Stimulated activated CD4-positive, alpha-beta T cell treated with anti-CD3 and anti-CD28 coated beads, Interleukin-4, amount 100 ng/mL, for 1 hour (primary cell): Measurements from ENCODE around the gene VILL.
"Not testable (repeated sequence)": the region's sequence is repeated elsewhere in the genome, so short reads cannot be mapped to it uniquely, and the experiment has no call there.

Experiments
- DNase-seq: peaks from one replicate; pipeline ENCODE4 v3.0.0-alpha.2; 2020

The VILL gene

DNA sequence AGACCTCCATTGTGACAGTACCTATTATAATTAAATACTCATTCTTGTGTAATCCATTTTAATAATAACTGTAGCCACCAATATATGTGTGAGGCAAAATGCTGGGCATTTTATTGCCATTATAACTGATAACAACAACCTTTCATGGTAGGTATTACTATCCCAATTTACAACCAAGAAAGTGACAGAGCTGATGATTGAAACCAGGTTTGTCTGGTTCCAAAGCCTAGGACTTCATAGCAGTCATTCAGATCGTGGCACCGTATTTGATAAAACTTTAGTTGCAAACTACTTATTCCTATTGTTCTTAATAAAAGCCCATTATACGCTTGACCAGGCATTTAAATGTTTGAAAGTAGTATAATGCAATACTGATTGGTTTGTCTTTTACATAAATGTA, 26.4 kb upstream of the VILL start:
- DNase-seq, result no peak

DNA sequence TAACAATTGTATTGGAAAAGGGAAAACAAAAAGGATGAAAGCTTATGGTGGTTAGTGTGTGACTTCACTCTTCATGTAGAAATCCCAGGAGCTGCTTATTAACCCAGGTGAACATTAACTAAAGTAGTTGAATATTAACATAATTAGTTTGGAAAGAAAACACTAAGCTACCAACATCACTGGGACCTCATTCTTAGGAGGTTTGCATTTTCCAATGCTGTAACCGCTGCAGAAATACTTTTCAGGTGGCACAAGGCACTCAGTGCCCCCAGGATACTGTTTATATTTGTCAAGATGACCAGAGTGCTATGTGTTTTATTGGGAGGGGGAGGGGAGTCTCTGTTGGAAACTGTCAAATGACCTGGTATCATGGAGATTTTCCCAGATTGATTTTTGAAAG, 25.9 kb upstream of the VILL start:
- DNase-seq, result no peak

DNA sequence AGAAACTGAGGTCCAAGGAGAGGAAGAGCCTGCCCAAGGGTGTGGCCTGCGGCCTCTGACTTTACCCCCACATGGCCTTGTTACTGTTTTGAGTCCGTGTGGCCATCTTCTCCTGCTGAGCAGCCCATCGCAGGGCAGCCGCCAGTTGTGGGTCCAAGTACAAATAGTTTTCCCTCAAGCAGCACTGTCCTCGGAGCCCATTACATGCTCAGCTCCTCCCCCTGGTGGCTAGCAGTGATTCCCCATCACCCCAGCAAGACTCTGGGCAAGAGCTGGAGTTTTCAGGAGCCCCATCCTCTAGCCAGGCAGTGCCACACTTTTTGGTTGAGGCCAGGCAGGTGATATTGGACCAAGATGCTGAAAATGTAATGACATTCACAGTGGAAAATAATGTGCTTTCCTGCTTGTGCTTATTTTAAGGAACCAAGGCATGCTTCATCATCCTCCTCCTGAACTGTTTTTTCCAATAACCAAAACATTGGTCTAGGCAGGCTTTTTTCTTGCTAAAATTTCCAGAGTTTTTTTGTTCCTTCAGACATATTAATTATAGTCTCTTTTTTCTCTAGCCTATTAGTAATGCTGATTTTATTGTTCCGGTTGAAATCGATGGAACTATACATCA, 23.2 kb upstream of the VILL start:
- peak; percentile 60 for DNase-seq

DNA sequence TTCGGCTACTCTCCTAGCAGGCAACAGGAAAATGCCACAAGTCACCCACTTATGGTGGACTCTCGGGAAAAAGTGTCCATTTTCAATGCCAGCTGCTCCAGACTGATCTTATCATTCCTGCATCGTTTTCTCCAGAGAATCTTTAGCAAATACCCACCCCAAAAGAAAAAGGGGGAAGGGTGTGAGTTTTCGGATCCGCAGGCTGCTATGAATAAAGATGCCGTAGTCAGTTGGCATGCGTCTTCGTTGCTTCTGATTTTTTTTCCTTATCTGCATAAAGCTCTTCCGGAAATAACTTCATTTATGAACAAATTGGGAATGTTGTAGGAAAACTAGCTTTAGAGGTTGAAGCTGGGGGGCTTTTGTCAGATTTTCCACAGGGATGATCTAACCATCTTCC, 22.4 kb upstream of the VILL start:
- no peak for DNase-seq

DNA sequence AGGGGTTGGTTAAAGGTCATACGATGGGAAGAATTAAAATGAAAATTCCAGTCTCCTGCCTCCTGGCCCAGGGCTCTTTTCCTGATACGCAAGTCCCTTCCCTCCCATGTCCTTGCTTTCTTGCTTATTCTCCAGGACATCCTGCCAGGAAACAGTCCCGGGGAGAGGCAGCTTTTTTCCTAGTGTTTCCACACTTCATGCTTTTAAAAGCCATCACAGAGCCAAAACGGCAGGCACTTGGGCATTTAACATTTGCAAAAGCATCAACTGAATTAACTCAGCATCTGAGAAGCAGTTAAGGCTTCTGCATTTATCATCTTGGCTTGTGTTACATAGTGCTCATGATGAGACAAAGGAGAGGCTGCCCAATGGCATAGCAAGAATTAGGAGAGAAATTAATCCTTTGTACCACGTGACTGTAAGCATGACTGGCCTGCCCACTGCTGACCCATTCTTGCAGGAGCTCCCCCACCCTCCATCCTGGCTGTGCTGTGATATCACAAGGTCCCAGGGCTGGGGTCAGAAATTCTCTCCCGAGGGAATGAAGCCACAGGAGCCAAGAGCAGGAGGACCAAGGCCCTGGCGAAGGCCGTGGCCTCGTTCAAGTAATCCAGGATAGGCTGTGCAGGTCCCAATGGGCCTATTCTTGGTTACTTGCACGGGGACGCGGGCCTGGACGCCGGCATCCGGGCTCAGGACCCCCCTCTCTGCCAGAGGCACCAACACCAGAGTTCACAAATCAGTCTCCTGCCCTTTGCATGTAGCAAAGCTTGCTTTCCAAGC, 21.6 kb upstream of the VILL start:
- DNase-seq, result no peak

DNA sequence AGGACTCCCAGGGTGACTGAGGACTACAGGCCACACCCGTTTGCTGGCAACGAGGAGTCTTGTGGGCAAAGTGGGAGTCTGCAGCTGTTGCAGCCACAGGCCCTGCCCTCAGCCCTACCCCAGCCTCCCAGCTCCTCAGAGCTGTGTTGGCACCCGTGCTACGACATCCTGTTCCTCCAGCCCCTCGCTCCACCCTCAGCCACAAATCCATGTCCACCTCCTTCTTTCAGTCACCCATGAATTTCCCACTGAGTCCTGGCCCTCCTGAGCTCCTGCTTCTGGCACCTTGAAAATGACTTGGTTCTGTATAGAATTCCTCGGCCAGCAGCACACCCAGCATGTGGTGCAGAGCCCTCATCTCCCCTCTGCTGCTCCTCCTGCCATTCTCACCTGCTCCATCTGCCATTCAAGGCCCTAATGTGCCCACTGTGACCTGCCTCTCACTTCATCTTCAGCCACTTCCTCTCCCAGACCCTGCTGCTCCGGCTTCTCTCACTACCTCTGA, 20.9 kb upstream of the VILL start:
- DNase-seq, result no peak

DNA sequence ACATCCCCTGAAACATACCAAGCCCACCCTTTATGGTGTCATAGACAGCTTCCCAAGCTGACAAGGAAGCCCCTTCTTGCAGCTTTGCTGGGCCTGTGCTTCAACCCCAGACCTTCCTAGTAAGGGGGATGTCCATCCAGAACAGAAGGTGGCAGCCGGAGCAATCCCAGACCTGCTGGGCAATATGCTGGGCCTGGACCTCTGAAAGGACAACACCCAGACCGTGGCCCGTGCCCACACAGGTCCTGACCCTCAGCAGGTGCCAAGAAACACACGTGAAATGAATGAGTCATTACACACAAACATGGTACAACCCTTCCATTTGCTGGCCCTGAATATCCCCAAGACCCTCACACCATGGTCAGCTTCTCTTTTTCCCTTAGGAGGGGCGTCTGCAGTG, 19.8 kb upstream of the VILL start:
- DNase-seq, result no peak

DNA sequence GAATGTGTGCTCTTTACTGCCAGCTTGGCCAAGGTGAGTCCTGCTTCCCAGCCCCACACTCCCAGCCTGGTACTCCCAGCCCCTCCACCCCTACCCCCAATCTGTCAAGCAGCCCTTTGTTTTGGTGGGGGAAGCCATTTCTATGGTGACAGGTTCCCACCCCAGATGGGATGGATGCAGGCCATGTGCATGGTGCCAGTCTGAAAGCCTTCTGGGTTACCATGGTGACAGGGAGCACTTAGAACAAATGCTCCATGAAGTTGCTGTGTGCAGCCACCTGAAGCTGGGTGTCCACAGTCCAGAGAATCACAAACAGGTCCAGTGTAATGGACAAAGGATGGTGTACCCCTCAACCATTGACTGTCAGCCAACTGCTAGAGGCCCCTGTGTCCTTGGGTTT, 19.1 kb upstream of the VILL start:
- no peak for DNase-seq

DNA sequence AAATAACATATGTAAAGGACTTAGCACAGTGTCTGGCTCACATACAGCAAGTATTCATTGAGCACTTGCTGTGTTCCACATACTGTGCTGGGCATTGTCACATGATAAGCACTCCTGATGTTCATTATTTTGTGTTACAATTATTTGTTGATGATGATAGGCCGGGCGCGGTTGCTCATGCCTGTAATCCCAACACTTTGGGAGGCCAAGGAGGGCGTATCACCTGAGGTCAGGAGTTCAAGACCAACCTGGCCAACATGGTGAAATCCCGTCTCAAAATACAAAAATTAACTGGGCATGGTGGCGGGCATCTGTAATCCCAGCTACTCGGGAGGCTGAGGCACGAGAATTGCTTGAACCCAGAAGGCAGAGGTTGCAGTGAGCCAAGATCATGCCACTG, 18.5 kb upstream of the VILL start:
- DNase-seq, result not testable (repeated sequence)

DNA sequence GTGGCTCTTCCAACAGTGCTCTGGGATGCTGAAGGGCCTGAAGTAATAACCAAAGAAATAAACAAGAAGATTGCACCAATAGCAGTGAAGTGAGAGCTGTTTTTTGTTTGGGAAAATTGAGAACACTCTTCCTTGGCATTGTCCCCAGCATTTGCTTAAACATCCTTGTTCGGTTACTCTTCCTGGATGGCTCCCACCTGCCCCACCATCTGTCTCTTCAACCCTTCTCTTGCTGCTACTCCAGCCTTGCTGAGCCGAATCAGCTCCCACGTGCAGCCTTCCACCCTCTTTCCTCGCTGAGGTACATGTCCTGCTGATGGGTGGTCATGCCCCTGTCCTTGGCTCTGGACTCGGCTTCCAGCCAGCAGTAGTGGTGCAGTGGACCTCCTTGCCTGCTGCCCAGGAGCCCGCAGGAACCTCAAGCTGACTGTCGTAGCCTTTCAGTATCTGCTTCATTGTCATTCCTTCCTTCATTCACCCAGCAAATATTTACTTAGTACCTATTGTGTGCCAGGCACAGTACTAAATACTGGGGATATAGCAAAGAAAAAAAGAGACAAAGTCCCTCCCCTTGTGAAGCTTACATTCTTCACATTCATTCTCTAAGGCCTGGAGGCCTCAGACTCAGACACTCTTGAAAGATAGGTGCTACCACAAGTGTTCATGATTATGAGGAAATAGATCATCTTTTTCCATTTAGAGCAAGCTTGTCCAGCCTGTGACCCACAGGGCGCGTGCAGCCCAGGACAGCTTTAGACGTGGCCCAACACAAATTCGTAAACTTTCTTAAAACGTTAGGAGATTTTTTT, 17.1 kb upstream of the VILL start:
- no peak for DNase-seq

DNA sequence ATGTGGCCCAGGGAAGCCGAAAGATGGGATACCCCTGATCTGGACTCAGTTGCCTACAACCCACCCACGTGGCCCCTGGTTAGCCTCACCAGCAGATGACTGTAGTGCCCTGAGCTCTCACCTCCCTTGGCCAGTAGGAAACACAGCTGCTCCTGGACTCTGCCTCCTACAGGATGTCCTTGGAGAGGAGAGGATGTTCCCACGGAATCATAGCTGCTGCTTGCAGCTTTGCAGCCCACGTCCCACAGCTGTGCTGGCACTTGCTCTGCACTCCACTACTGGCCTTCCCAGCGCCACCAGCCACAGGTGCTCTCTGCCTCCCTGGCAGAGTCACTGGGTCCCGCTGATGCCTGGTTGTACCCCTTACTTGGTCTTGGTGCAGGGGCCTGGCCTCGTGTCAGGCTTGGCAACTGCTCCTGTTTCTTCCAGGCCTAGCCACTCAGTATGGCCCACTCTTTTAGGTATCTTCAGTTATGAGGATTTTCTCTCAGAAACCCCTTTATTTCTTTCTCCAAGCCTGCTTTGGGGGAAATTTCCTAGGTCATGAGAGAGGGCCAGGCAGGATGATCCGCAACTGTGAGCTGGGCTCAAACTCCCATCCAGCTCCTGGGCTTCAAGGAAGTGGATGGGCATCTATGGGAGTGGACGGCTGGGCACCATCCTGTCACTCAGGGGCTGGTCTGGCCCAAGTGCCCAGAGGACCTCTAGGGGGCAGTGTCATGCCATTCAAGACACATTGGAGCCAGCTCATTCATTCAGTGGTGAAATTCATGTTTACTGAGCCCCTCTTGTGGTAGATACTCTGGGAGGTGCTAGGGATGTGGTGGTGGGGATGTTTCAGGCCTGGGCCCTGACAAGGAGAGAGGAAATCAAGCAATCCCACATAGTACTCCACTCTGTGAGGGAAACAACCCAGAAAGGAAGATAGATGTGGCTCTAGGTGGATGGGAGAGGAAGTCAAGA, 16.2 kb upstream of the VILL start:
- peak; percentile 67 for DNase-seq

DNA sequence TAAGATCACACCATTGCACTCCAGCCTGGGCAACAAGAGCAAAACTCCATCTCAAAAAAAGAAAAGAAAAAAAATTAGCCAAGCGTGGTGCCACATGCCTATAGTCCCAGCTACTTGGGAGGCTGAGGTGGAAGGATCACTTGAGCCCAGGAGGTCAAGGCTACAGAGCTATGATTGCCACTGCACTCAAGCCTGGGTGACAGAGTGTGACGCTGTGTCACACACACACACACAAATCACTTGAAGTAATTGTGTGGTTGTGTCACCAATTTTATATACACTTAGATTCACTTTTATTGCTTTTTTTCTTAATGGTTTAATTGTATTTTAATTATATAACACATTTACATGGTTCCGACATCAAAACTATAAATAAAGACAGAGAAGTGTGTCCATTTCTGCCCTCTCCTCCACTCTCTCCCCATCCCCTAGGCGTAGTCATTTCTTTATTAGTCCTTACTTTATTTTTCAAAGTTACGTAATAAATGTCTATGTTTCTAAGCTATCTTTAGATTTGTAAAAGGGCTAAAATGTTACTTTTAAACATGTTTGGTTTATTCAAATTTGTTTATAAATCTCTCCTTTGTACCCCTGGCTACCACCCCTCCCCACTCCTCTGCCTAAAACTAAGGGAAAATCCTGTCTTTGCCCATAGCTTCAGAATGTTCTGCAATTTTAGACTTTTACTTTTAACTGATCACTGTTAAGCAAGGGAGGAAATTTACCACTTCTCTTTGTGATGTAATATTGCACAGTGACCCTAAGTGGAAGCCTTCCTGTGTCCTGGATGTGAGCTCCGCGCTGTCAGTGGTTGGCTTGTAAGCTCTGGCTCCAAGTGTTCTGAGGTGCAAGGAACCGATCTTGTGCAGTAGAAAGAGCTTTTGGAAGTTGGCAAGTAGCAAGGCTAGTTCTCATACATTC, 10.8 kb upstream of the VILL start:
- DNase-seq, result no peak

DNA sequence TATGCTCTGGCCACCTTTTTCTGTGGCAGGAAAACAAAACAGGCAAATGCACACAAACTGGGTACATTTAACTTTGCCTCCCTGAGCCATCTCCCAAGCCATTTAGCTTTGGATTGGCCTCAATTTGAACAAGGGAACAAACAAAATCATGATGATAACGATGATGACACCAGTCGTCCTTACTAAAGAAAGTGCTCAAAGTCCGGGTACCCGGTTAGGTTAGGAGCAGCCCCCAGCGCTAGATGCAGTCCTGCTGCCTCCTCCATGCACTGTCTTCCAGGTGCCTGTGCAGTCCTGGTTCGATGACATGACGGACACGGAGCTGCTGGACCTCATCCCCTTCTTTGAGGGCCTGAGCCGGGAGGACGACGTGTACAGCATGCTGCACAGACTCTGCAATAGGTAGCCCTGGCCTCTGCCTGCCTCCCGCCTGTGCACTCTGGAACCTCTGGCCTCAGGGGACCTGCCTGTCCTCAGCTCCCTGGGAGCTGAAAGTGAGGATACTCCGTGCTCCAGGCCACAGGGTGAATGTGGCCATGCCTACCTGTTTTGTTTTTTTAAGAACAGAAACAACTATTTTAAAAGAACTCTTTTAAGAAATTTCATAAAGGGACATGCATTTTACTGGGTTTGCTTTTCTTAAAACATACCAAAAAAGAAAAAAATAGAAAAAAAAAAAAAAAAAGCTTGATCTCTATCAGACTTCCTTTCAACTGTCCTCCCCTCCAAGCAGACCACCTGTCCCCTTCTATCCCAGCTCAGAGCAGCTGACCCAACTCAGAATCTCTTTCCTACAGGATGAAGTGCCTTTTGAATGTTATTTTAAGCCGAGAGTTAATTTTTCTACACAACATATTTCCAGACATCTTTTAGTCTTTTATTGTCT, 9.9 kb upstream of the VILL start:
- no peak for DNase-seq

DNA sequence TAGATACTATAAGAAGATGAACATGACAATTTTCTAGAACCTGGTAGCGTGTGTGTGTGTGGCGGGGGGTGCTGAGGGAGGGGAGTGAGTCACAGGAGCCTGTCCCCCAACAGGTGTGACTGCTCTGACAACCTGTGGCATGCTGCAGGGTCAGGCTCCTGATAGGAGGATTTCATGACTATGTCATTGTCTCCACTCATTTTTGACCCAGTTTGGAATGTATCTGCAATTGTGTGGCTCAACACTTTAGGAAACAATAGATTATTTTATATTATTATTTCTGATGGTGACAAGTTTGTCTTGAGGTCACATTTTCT, 9.3 kb upstream of the VILL start:
- DNase-seq, result no peak

DNA sequence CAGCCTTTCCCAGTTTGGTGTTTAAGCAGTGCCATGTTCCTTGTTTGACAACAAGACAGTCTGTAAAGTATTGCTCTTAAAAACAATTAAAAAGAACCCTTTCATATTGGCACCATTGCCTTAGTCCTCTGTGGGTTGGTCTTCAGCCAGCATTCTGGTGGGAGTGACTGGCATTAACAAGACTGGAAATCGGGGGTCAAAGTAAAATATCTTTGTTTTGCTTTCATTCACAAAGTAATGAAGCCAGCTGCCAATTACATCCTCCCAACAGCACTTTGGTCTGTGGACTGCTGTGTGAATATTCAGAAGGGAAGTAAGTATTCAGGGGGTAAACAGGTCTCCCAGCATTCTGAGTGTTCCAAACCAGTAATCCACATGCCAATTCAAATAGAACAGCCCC, 8.3 kb upstream of the VILL start:
- no peak for DNase-seq

DNA sequence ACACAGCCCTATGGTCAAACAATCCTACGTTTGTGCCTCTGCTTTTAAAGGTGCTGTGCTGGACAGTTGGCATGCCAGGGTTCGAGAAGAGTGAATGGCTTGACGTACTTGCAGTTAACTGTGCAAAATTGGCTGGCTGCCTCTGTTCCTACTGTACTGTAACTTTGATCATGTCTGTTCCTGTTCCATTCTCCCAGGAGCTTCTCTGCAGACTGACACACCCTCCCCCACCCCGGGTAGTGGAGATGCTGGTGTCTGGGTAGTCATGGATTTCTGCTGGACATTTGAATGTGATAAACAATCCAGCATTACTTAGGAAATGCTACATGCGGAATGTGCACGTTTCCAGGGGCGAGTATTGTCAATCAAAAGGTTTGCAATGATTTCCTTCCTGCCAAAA, 6.5 kb upstream of the VILL start:
- no peak for DNase-seq

DNA sequence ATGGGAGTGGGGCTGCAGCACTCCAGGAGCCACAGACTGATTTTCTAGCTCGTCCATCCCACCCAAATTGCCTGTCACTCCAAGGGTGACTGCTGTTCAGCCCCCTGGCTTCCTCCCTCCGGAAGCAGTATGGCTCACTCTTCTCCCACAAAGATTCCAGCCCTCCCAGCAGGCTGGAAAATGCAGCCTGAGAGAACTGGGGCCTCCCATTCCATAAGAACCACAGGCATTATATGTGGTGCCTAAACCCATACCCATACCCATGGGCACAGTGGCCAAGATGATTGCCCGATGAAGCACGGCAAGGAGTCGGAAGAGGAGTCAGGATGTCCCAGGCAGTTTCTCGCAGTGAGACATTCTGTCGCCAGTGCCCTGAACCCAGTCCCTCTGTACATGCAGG, 6.0 kb upstream of the VILL start:
- no peak for DNase-seq

DNA sequence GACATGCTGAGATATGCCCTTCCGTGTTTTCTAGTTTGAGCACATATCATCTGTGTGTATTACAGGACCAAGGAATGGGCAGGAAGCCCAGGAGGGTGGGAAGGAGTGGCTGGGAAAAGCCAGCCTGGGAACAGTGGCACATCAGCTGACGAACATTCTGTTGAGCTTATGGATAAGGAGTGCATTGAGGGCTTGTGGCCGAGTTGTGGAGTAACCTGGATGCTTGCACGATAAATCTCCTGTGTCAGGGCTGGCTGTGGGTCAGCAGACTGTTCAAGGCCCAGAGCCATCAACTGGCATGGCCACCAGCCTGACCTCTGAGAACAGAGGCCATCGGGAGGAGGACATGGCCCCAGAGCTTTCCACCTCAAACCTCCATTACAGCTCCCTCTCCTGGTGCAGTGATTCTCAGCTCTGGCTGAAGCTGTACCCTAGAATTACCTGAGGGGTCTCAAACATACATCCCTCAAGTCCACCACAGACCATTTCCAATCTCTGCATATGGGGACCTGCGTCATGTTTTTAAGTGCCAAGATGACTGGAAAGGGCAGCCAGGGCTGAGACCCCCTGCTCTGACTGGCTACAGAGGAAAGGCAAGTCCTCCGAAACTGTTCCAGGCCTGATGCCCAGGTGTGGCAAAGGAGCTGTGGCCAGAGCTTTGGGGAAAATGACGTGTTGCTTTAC, 4.8 kb upstream of the VILL start:
- DNase-seq, result no peak

DNA sequence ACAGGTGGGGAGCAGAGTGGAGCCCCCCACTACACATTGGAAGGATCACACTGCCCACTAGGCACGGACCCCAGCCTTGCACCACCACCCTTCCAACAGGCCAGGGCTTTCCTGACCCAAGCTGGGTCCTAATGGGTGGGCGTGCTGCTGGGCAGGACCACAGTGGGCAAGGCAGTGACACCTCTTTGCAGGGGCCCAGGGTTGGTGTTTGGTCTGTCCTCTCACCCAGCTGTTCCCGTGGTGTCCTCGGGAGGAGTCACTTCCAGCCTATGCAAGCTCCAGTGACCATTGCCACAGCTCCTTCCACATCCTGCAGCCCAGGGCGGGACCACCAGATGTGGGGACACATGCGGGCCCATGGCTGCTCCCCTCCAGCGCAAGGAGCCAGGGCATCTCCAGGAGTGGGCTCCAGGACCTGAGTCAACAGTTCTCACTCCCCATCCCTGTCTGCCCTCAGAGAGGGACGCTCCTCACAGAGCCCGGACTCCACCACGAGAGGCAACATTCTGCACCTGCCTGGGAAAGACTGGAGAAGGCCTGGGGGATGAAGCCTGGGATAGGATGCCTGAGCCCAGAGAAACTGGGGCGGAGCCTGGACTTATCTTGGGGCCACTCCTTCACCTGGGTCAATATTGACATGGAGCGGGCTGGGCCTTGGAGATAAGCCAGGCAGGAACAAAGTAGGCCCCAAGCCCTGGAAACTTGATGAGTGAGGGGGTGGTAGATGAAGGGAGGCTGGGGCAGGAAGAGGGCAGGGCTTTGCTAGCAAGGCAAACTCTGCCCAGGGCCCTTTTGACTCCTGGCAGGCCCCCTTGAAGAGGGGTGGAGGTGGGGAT, 3.9 kb upstream of the VILL start:
- DNase-seq, result no peak
